ENCODE results near the gene GARS1. TPM values are rescaled to one million over a fixed set of nuclear protein-coding genes. Genes with fewer than 3 reads are reported as not detected.

The GARS1 gene
- total RNA-seq, 1 donor from 2014 or later, result 208 TPM

Other genes with a start within 250 kb of the GARS1 start
- 14.8 and 15.8 TPM in 2 replicates for gene NOD1, start 116.1 kb upstream of the GARS1 start, total RNA-seq
- 71.6 and 72.7 TPM in 2 replicates for gene GGCT, start 90.0 kb upstream of the GARS1 start, total RNA-seq
- gene CRHR2, start 87.6 kb downstream of the GARS1 start, total RNA-seq, result not detected in 2 replicates
- gene INMT, start 157.3 kb downstream of the GARS1 start, total RNA-seq, result not detected in 2 replicates
- gene MINDY4, start 176.5 kb downstream of the GARS1 start, total RNA-seq, result 1.3 and 1.4 TPM in 2 replicates

Measured in activated T-helper 2 cell treated with anti-CD3 and anti-CD28 coated beads, Interferon-gamma antibody, Interleukin-2, Interleukin-4, amounts not matched to agents 10 μg/mL and 5 μg/mL and 100 μg/mL, durations not matched to agents 14 hours and 24 hours and 36 hours (primary cell).